ENCODE results near the gene GNAZ. TPM values are rescaled to one million over a fixed set of nuclear protein-coding genes. Genes with fewer than 3 reads are reported as not detected.
A peak's percentile ranks its signal among the peaks of the same experiment; 100 is the strongest.

The GNAZ gene
- polyA plus RNA-seq, 3 donors from 2014 or later = 0.50 to 0.96 TPM; not detected in 1

- Mint-ChIP-seq H3K36me3 (no peaks in the 10 kb centered on the region), H3K4me3 (no peak overlapping the region), H3K4me1 (no peaks in the 10 kb centered on the region), H3K27ac (no peak overlapping the region), H3K27me3 (ENCODE audit: low read depth in 3 of 3) (peaks cover 0 to 1% (median 0%) of the 10 kb centered on the region in 3 donors), H3K9me3 (no peaks in the 10 kb centered on the region)
- no peak for DNase-seq
Observed at GRCh38 chr22:23102002-23102655, 31.8 kb downstream of the GNAZ start.

- H3K27ac Mint-ChIP-seq = no peak overlapping the region
- peaks cover 0 to 1% (median 0%) of the 10 kb centered on the region in 3 donors for H3K27me3 Mint-ChIP-seq (ENCODE audit: low read depth in 3 of 3)
- H3K36me3 Mint-ChIP-seq = no peaks in the 10 kb centered on the region
- no peaks in the 10 kb centered on the region for H3K4me1 Mint-ChIP-seq
- H3K4me3 Mint-ChIP-seq = no peak overlapping the region
- H3K9me3 Mint-ChIP-seq = no peaks in the 10 kb centered on the region
- DNase-seq = no peak
Observed at GRCh38 chr22:23102776-23103175, 32.5 kb downstream of the GNAZ start.

GRCh38 chr22:23103199-23103954 is 33.1 kb downstream of the GNAZ start:
- Mint-ChIP-seq H3K4me1 (no peaks in the 10 kb centered on the region), H3K9me3 (no peaks in the 10 kb centered on the region), H3K27ac (no peak overlapping the region), H3K4me3 (no peak overlapping the region), H3K36me3 (no peaks in the 10 kb centered on the region), H3K27me3 (ENCODE audit: low read depth in 3 of 3) (peaks cover 0 to 1% (median 0%) of the 10 kb centered on the region in 3 donors)
- DNase-seq = no peak

- Mint-ChIP-seq H3K27ac (no peak overlapping the region), H3K36me3 (no peaks in the 10 kb centered on the region), H3K4me1 (no peaks in the 10 kb centered on the region), H3K9me3 (no peaks in the 10 kb centered on the region), H3K4me3 (no peak overlapping the region), H3K27me3 (ENCODE audit: low read depth in 3 of 3) (peaks cover 0 to 1% (median under 1%) of the 10 kb centered on the region in 3 donors)
- no peak for DNase-seq
Observed at GRCh38 chr22:23104187-23104971, 34.1 kb downstream of the GNAZ start.

GRCh38 chr22:23105304-23105703 is 35.0 kb downstream of the GNAZ start:
- no peak for DNase-seq
- H3K27me3 Mint-ChIP-seq (ENCODE audit: low read depth in 3 of 3) = peaks cover 0 to 2% (median 1%) of the 10 kb centered on the region in 3 donors
- no peaks in the 10 kb centered on the region for H3K9me3 Mint-ChIP-seq
- H3K36me3 Mint-ChIP-seq = no peaks in the 10 kb centered on the region
- no peak overlapping the region for H3K27ac Mint-ChIP-seq
- no peaks in the 10 kb centered on the region for H3K4me1 Mint-ChIP-seq
- no peak overlapping the region for H3K4me3 Mint-ChIP-seq

- Mint-ChIP-seq H3K27ac (no peak overlapping the region), H3K4me3 (no peak overlapping the region), H3K4me1 (no peaks in the 10 kb centered on the region), H3K9me3 (no peaks in the 10 kb centered on the region), H3K36me3 (no peaks in the 10 kb centered on the region), H3K27me3 (ENCODE audit: low read depth in 3 of 3) (peaks cover 0 to 2% (median 1%) of the 10 kb centered on the region in 3 donors)
- no peak for DNase-seq
Observed at GRCh38 chr22:23105919-23106318, 35.6 kb downstream of the GNAZ start.

GRCh38 chr22:23106344-23106743 is 36.0 kb downstream of the GNAZ start:
- H3K27ac Mint-ChIP-seq = no peak overlapping the region
- H3K4me1 Mint-ChIP-seq = no peaks in the 10 kb centered on the region
- DNase-seq = no peak
- peaks cover 0 to 2% (median 1%) of the 10 kb centered on the region in 3 donors for H3K27me3 Mint-ChIP-seq (ENCODE audit: low read depth in 3 of 3)
- no peaks in the 10 kb centered on the region for H3K36me3 Mint-ChIP-seq
- H3K4me3 Mint-ChIP-seq = no peak overlapping the region
- H3K9me3 Mint-ChIP-seq = no peaks in the 10 kb centered on the region

GRCh38 chr22:23106906-23107367 is 36.6 kb downstream of the GNAZ start:
- no peaks in the 10 kb centered on the region for H3K4me1 Mint-ChIP-seq
- no peak overlapping the region for H3K27ac Mint-ChIP-seq
- H3K27me3 Mint-ChIP-seq (ENCODE audit: low read depth in 3 of 3) = peaks cover 0 to 2% (median 1%) of the 10 kb centered on the region in 3 donors
- DNase-seq = no peak
- H3K4me3 Mint-ChIP-seq = no peak overlapping the region
- no peaks in the 10 kb centered on the region for H3K36me3 Mint-ChIP-seq
- H3K9me3 Mint-ChIP-seq = no peaks in the 10 kb centered on the region

- H3K4me1 Mint-ChIP-seq = no peaks in the 10 kb centered on the region
- no peaks in the 10 kb centered on the region for H3K9me3 Mint-ChIP-seq
- H3K36me3 Mint-ChIP-seq = no peaks in the 10 kb centered on the region
- no peak overlapping the region for H3K4me3 Mint-ChIP-seq
- H3K27me3 Mint-ChIP-seq (ENCODE audit: low read depth in 3 of 3) = peaks cover 0 to 2% (median 1%) of the 10 kb centered on the region in 3 donors
- H3K27ac Mint-ChIP-seq = no peak overlapping the region
- no peak for DNase-seq
Observed at GRCh38 chr22:23107487-23108248, 37.3 kb downstream of the GNAZ start.

GRCh38 chr22:23108249-23109078 is 38.1 kb downstream of the GNAZ start:
- Mint-ChIP-seq H3K4me3 (no peak overlapping the region), H3K27me3 (ENCODE audit: low read depth in 3 of 3) (peaks cover 0 to 2% (median 1%) of the 10 kb centered on the region in 3 donors), H3K4me1 (no peaks in the 10 kb centered on the region)

GRCh38 chr22:23109079-23109347 is 38.7 kb downstream of the GNAZ start:
- no peak for DNase-seq
- Mint-ChIP-seq H3K27me3 (ENCODE audit: low read depth in 3 of 3) (peaks cover 0 to 2% (median 1%) of the 10 kb centered on the region in 3 donors), H3K4me3 (no peak overlapping the region), H3K36me3 (no peaks in the 10 kb centered on the region), H3K4me1 (no peaks in the 10 kb centered on the region), H3K27ac (no peak overlapping the region), H3K9me3 (no peaks in the 10 kb centered on the region)

More at GRCh38 chr22:23108249-23109078, 38.1 kb downstream of the GNAZ start:
- no peak for DNase-seq
- Mint-ChIP-seq H3K9me3 (no peaks in the 10 kb centered on the region), H3K36me3 (no peaks in the 10 kb centered on the region), H3K27ac (no peak overlapping the region)

- H3K4me1 Mint-ChIP-seq = no peaks in the 10 kb centered on the region
- no peak overlapping the region for H3K4me3 Mint-ChIP-seq
- H3K27me3 Mint-ChIP-seq (ENCODE audit: low read depth in 3 of 3) = peaks cover 0 to 2% (median 1%) of the 10 kb centered on the region in 3 donors
- H3K27ac Mint-ChIP-seq = peak overlapping the region in 1 of 6 donors; percentile 26
- H3K36me3 Mint-ChIP-seq = no peaks in the 10 kb centered on the region
- H3K9me3 Mint-ChIP-seq = no peaks in the 10 kb centered on the region
- DNase-seq = no peak
Observed at GRCh38 chr22:23109441-23109978, 39.2 kb downstream of the GNAZ start.

All from immature natural killer cell (primary cell).